Neuronal stem cell (in vitro differentiated cells): ENCODE data around the gene CACNB2.

ENCODE experiments used
- DNase-seq: peaks from one replicate; pipeline ENCODE4 v3.0.0-alpha.2; 2013; ENCODE audit warnings: low spot score
- H2AFZ ChIP-seq: one replicate; pipeline ENCODE4 v1.6.1; 2013; ENCODE audit warnings: mild to moderate bottlenecking, low read length, inconsistent platforms
- H2AK5ac ChIP-seq: 2 replicates; pipeline ENCODE4 v1.6.1; 2013; ENCODE audit warnings: low read depth, mild to moderate bottlenecking, inconsistent platforms, low read length, moderate library complexity, mixed read lengths
- H2BK120ac ChIP-seq: 2 replicates; pipeline ENCODE4 v1.6.1; 2013; ENCODE audit warnings: low read depth, mild to moderate bottlenecking, inconsistent platforms, low read length, moderate library complexity, mixed read lengths
- H2BK12ac ChIP-seq: one replicate; pipeline ENCODE4 v1.6.1; 2013; ENCODE audit warnings: low read length, inconsistent platforms
- H2BK15ac ChIP-seq: 2 replicates; pipeline ENCODE4 v1.6.1; 2013; ENCODE audit warnings: mild to moderate bottlenecking, low read length, inconsistent platforms, mixed read lengths
- H2BK5ac ChIP-seq: one replicate; pipeline ENCODE4 v1.6.1; 2013; ENCODE audit warnings: inconsistent platforms, mild to moderate bottlenecking, low read length, moderate library complexity
- H3K14ac ChIP-seq: one replicate; pipeline ENCODE4 v1.6.1; 2013; ENCODE audit warnings: low read length, inconsistent platforms
- H3K18ac ChIP-seq: 2 replicates; pipeline ENCODE4 v1.6.1; 2013; ENCODE audit warnings: low read length, inconsistent platforms
- H3K23ac ChIP-seq: 2 replicates; pipeline ENCODE4 v1.6.1; 2013; ENCODE audit warnings: low read depth, mild to moderate bottlenecking, mixed read lengths, low read length, inconsistent platforms; ENCODE audit not compliant: poor library complexity
- H3K27ac ChIP-seq: replicated peaks from 3 replicates; pipeline ENCODE4 v1.5.1; 2013; ENCODE audit warnings: low read length, inconsistent platforms
- H3K27me3 ChIP-seq, 3 experiments: 2 replicates each; pipeline ENCODE4 v1.6.1; 2013; ENCODE audit warnings: low read length in 3 of 3, mild to moderate bottlenecking in 2 of 3, inconsistent platforms in 1 of 3, low read depth in 1 of 3, mixed read lengths in 1 of 3, moderate library complexity in 1 of 3; ENCODE audit not compliant: control insufficient read depth in 3 of 3, insufficient read depth in 3 of 3
- H3K36me3 ChIP-seq, 2 donors: replicated peaks in 1 of 2; 2 replicates each; pipeline ENCODE4 v1.6.1; 2013; ENCODE audit warnings: low read length in 2 of 2; ENCODE audit not compliant: control insufficient read depth in 2 of 2, insufficient read depth in 2 of 2
- H3K4ac ChIP-seq: 2 replicates; pipeline ENCODE4 v1.6.1; 2013; ENCODE audit warnings: inconsistent platforms, mild to moderate bottlenecking, low read length, moderate library complexity
- H3K4me1 ChIP-seq, 2 donors: 1 replicate in 1 of 2; 2 replicates in 1 of 2; pipeline ENCODE4 v1.6.1; 2013; ENCODE audit warnings: low read length in 2 of 2, low read depth in 1 of 2; ENCODE audit not compliant: control insufficient read depth in 2 of 2, insufficient read depth in 1 of 2
- H3K4me2 ChIP-seq: one replicate; pipeline ENCODE4 v1.6.1; 2013; ENCODE audit warnings: mild to moderate bottlenecking, low read length, inconsistent platforms; ENCODE audit not compliant: insufficient read depth, poor library complexity, severe bottlenecking
- H3K4me3 ChIP-seq, 2 donors: 2 replicates each; pipeline ENCODE4 v1.5.1; 2013; ENCODE audit warnings: low read length in 2 of 2, mild to moderate bottlenecking in 2 of 2, inconsistent platforms in 1 of 2, moderate library complexity in 1 of 2
- H3K79me1 ChIP-seq: one replicate; pipeline ENCODE4 v1.6.1; 2013; ENCODE audit warnings: low read depth, mild to moderate bottlenecking, inconsistent platforms, low read length, moderate library complexity
- H3K9ac ChIP-seq: one replicate; pipeline ENCODE4 v1.6.1; 2013; ENCODE audit warnings: mild to moderate bottlenecking, low read depth, low read length, inconsistent platforms; ENCODE audit not compliant: poor library complexity
- H3K9me3 ChIP-seq, 2 donors: replicated peaks in 1 of 2; 2 replicates each; pipeline versions ENCODE3 to v1.6.1; 2013; ENCODE audit warnings: low read length in 2 of 2, mild to moderate bottlenecking in 2 of 2, inconsistent platforms in 1 of 2, low read depth in 1 of 2, mixed read lengths in 1 of 2, moderate library complexity in 1 of 2; ENCODE audit not compliant: control insufficient read depth in 2 of 2, insufficient read depth in 1 of 2
- H4K8ac ChIP-seq: one replicate; pipeline ENCODE4 v1.6.1; 2013; ENCODE audit warnings: low read depth, mild to moderate bottlenecking, inconsistent platforms, low read length, moderate library complexity
- H4K91ac ChIP-seq: one replicate; pipeline ENCODE4 v1.6.1; 2013; ENCODE audit warnings: low read length, low read depth, mild to moderate bottlenecking, inconsistent platforms; ENCODE audit not compliant: poor library complexity
- WGBS, 2 donors: extraction: QIAGEN DNeasy Blood & Tissue Kit; methylation state at CpG; one replicate each; pipeline ENCODE4 v1.1.7; 2013; ENCODE audit warnings: missing lambda C conversion rate in 2 of 2, mixed read lengths in 1 of 2; ENCODE audit not compliant: insufficient read length in 2 of 2, insufficient replicate concordance in 1 of 2; ENCODE audit errors: extremely low coverage in 2 of 2; 5-methylcytosine and 5-hydroxymethylcytosine counted together

The CACNB2 gene

DNA sequence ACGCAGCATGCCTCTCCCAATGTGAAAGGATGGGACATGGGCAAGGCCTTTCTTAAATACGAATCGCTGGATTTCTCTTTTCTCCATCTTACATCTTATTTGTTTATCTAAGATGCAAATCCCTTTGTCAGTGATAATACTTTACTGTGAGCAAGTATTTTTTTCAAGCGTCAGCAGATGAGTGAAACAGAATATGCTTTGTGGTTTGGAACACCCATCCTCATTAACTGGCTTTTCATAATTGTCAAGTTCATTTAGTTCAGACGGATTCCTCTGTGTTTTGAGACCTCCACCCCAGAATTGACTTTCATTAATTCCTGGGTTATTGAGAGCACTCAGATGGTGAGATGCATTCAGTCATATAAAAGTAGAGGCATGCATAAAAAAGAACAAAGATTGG, 361.4 kb downstream of the CACNB2 start:
- no CpG with 5 or more reads among the region's 5 CpGs for WGBS, 2 donors

DNA sequence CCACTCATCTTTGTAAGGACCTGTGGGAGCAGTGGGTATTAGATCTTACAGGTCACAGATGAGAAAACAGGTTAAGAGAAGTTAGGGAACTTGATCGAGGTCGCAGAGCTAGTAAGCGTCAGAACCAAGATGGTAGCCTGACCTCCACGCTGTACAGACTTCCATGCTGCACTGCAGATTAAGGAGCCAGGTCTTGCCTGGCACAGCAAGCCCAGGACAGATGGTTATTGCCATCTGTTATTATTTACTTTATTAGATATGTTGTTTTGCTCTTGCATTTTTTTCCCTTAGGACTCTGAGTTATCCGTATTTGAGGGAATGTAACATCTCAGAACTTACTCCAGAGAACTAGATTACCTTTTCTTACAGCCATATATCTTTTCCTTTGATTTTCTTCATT, 363.9 kb downstream of the CACNB2 start:
- Histone ChIP-seq H2BK12ac (no peak overlapping the region), H3K27ac (no peak overlapping the region), H3K36me3 (no peaks in the 10 kb centered on the region), H3K79me1 (no peaks in the 10 kb centered on the region), H3K4me3 (no peak overlapping the region), H4K8ac (no peak overlapping the region), H2AK5ac (no peak overlapping the region), H4K91ac (no peak overlapping the region), H3K23ac (no peak overlapping the region), H2AFZ (no peak overlapping the region), H2BK15ac (no peak overlapping the region), H3K4me2 (no peak overlapping the region), H3K27me3 (peaks cover 0 to 6% (median 0%) of the 10 kb centered on the region in 3 experiments), H3K4ac (no peak overlapping the region), H2BK5ac (no peak overlapping the region), H3K9ac (no peak overlapping the region), H3K18ac (no peak overlapping the region), H3K4me1 (no peaks in the 10 kb centered on the region), H2BK120ac (no peak overlapping the region), H3K9me3 (no peaks in the 10 kb centered on the region), H3K14ac (no peak overlapping the region)
- no CpG with 5 or more reads among the region's 5 CpGs for WGBS, 2 donors
- DNase-seq = no peak

More for the DNA sequence above, 361.4 kb downstream of the CACNB2 start:
- Histone ChIP-seq H2BK120ac (no peak overlapping the region), H3K9me3 (no peaks in the 10 kb centered on the region), H3K27me3 (peaks cover 0 to 13% (median 0%) of the 10 kb centered on the region in 3 experiments), H3K14ac (no peak overlapping the region), H3K4me3 (no peak overlapping the region), H3K79me1 (no peaks in the 10 kb centered on the region), H3K23ac (no peak overlapping the region), H3K27ac (no peak overlapping the region), H2BK5ac (no peak overlapping the region), H3K36me3 (no peaks in the 10 kb centered on the region), H3K4me2 (no peak overlapping the region), H3K4ac (no peak overlapping the region), H2BK15ac (no peak overlapping the region), H2BK12ac (no peak overlapping the region), H3K4me1 (no peaks in the 10 kb centered on the region), H2AK5ac (no peak overlapping the region), H4K8ac (no peak overlapping the region), H3K9ac (no peak overlapping the region), H2AFZ (no peak overlapping the region), H3K18ac (no peak overlapping the region), H4K91ac (no peak overlapping the region)
- DNase-seq = no peak

DNA sequence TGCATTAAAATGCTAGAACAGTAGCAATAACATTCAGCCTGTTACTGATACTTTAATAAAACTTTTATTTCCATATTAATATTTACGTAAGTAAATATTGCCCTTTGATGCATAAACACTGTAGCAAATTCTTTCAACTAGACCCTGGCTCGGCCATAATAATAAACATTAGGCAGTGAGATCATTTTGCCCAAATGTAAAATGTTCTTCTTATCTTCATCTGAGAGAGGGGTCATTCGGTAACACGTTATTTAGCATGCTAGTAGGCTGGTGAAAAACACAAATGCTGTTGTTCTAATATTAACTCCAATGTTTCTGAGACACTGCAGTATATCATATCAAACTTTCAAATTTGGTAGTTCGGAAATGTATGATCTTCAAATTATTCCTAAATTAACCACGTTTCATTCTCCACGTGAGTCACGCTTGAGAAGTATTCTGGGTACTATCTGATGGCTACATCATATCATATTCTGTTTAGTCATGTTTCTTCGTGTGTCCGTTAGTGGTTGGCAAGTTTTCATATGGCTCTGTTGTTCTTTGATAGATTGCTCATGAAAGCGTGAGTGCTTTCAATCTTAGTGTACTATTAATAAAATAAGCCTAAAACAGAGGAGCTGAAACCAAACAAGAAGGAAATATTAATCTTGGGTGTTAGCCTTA, 365.4 kb downstream of the CACNB2 start:
- Histone ChIP-seq H3K79me1 (no peaks in the 10 kb centered on the region), H3K18ac (no peak overlapping the region), H2BK120ac (no peak overlapping the region), H3K23ac (no peak overlapping the region), H3K27ac (no peak overlapping the region), H2BK5ac (no peak overlapping the region), H3K9ac (no peak overlapping the region), H3K4me2 (no peak overlapping the region), H4K8ac (no peak overlapping the region), H3K27me3 (peaks cover 0 to 1% (median 0%) of the 10 kb centered on the region in 3 experiments), H2AK5ac (no peak overlapping the region), H3K9me3 (no peaks in the 10 kb centered on the region), H2BK15ac (no peak overlapping the region), H3K4ac (no peak overlapping the region), H4K91ac (no peak overlapping the region), H3K4me1 (no peaks in the 10 kb centered on the region), H2AFZ (no peak overlapping the region), H3K36me3 (no peaks in the 10 kb centered on the region), H3K4me3 (no peak overlapping the region), H2BK12ac (no peak overlapping the region), H3K14ac (no peak overlapping the region)
- no peak for DNase-seq
- no CpG with 5 or more reads among the region's 11 CpGs for WGBS, 2 donors

DNA sequence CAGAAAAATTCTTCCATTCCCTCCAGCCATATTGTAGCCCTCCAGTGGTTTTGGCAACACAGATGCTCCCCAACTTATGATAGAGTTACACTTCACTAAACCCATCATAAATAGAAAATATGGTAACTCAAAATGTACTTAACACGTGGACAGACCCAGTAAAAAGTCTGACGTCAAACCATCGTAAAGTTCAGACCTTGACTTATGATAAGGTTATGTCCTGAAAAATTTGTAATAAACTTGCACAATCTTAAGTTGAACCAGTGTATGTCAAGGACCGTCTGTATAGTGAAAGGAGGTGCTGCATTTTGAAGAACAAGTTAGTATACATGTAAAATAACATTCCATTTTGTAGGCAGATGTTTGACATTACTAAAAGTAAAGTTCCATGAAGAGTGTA, 368.4 kb downstream of the CACNB2 start:
- Histone ChIP-seq H3K4me3 (no peak overlapping the region), H2BK5ac (no peak overlapping the region), H3K9me3 (no peaks in the 10 kb centered on the region), H3K14ac (no peak overlapping the region), H4K91ac (no peak overlapping the region), H3K36me3 (no peaks in the 10 kb centered on the region), H3K18ac (no peak overlapping the region), H2BK12ac (no peak overlapping the region), H3K4me2 (no peak overlapping the region), H3K27me3 (no peaks in the 10 kb centered on the region), H3K23ac (no peak overlapping the region), H3K27ac (no peak overlapping the region), H2AFZ (no peak overlapping the region), H3K9ac (no peak overlapping the region), H3K4me1 (no peaks in the 10 kb centered on the region), H3K4ac (no peak overlapping the region), H2AK5ac (no peak overlapping the region), H2BK120ac (no peak overlapping the region), H3K79me1 (no peaks in the 10 kb centered on the region), H4K8ac (no peak overlapping the region), H2BK15ac (no peak overlapping the region)
- WGBS, 2 donors = no CpG with 5 or more reads among the region's 4 CpGs
- DNase-seq = no peak
